WI38 (cell line): Measurements from ENCODE around the gene ATP13A2.

Experiments used
- H3K4me3 ChIP-seq: 2 replicates; pipeline ENCODE4 v1.5.1; 2011; ENCODE audit warnings: low read depth, mild to moderate bottlenecking, control low read depth, low read length
- TF ChIP-seq, protein P1 (sequence below): IDR thresholded peaks from 2 replicates; pipeline ENCODE4 v1.5.1; 2012; ENCODE audit warnings: low read depth, mild to moderate bottlenecking, control low read depth, low read length

ATP13A2 gene, protein sequence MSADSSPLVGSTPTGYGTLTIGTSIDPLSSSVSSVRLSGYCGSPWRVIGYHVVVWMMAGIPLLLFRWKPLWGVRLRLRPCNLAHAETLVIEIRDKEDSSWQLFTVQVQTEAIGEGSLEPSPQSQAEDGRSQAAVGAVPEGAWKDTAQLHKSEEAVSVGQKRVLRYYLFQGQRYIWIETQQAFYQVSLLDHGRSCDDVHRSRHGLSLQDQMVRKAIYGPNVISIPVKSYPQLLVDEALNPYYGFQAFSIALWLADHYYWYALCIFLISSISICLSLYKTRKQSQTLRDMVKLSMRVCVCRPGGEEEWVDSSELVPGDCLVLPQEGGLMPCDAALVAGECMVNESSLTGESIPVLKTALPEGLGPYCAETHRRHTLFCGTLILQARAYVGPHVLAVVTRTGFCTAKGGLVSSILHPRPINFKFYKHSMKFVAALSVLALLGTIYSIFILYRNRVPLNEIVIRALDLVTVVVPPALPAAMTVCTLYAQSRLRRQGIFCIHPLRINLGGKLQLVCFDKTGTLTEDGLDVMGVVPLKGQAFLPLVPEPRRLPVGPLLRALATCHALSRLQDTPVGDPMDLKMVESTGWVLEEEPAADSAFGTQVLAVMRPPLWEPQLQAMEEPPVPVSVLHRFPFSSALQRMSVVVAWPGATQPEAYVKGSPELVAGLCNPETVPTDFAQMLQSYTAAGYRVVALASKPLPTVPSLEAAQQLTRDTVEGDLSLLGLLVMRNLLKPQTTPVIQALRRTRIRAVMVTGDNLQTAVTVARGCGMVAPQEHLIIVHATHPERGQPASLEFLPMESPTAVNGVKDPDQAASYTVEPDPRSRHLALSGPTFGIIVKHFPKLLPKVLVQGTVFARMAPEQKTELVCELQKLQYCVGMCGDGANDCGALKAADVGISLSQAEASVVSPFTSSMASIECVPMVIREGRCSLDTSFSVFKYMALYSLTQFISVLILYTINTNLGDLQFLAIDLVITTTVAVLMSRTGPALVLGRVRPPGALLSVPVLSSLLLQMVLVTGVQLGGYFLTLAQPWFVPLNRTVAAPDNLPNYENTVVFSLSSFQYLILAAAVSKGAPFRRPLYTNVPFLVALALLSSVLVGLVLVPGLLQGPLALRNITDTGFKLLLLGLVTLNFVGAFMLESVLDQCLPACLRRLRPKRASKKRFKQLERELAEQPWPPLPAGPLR

GRCh38 chr1:17011439-17012307 is at the start of gene ATP13A2:
TSS of gene ATP13A2 (minus strand) at chr1:17011928. CDS start at chr1:17011738, 190 bp downstream.
- H3K4me3 ChIP-seq, result peak within 1 kb of the TSS; percentile 73

DNA sequence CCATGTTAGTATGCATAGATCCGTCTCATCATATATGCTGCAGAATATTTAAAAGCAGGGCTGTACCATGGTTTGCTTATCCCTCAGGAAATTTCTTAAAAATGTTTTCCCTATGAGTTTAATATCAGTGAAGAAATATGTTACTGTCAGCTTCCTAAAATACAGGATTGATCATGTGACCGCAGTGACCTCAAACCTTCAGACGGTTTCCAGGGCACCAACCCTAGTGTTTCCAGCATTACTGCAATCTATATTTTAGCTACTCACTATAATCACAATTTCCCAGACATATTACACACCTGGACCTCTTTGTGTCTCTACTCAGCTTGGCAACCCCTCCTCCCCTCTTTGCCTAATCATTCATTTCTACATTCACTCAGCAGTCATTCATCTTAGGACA is 49.8 kb upstream of the ATP13A2 start:
- TF ChIP-seq, protein P1, sequence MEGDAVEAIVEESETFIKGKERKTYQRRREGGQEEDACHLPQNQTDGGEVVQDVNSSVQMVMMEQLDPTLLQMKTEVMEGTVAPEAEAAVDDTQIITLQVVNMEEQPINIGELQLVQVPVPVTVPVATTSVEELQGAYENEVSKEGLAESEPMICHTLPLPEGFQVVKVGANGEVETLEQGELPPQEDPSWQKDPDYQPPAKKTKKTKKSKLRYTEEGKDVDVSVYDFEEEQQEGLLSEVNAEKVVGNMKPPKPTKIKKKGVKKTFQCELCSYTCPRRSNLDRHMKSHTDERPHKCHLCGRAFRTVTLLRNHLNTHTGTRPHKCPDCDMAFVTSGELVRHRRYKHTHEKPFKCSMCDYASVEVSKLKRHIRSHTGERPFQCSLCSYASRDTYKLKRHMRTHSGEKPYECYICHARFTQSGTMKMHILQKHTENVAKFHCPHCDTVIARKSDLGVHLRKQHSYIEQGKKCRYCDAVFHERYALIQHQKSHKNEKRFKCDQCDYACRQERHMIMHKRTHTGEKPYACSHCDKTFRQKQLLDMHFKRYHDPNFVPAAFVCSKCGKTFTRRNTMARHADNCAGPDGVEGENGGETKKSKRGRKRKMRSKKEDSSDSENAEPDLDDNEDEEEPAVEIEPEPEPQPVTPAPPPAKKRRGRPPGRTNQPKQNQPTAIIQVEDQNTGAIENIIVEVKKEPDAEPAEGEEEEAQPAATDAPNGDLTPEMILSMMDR, result no peak
- no peak overlapping the region for H3K4me3 ChIP-seq

More at GRCh38 chr1:17011439-17012307, at the start of gene ATP13A2:
- TF ChIP-seq, protein P1, result no peak

DNA sequence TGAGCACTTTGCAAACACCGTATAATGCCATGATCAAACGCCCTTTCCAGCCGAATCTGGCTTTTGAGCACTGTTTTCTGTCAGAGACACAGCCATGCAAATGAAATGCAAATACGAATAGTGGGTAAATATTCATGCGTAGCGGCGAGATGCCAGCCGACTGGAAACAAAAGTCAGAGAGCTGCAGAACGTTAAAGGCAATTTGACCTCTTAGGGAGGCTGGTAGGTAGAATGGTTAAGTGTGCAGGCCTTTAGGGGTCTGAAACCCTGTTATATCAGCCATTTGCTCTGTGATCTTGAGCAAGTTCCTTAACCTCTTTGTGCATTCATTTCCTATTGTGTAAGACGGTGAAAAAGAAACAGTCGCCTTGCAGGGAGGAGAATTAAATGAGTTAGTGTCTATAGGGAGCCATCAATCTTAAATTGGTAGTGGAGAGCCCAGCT is 48.6 kb upstream of the ATP13A2 start:
- no peak overlapping the region for H3K4me3 ChIP-seq
- TF ChIP-seq, protein P1, result no peak

DNA sequence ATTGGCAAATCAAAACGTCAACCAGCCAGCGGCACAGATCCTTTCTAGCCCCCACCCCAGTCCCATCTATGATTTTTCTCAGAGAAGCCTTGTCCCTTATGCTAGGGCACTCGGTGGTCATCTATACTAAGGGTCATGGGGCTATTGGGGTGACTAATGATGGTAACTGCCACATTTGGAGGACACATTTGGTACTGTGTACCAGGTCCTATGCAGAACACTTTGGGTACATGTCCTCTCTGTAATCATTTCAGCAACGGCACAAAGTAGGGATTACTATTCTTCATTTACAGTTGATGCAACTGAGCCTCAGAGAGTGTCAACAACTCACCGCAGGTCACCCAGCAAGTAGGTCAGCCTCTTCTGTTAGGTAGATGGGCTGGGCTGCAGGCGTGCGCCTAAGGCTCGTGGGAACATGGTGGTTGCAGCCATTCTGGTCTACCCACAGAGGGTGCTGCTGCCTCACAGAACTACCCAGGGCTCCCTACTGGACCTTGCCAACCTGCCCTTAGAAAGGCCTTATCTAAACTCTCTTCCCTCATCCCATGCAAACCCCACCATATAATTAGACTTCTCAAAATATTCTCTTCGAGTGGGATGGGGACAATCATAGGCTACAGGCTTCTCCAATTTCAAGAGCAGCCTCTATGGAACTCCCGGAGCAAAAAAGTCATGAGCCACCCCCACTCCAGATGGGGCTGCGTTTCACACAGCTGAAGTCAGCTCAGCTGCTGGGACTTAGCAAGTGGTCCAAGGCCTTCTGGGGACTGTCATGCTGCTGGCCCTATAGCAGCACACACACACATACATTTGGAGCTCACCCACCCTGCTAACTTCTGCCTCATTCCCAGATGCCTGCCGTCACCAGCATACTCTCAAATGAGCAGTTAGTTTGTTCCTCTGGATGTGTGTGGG is 47.9 kb upstream of the ATP13A2 start:
- no peak overlapping the region for H3K4me3 ChIP-seq
- TF ChIP-seq, protein P1, result peak; percentile 74

GRCh38 chr1:17056551-17056950 is 44.8 kb upstream of the ATP13A2 start:
- TF ChIP-seq, protein P1, result no peak
- no peak overlapping the region for H3K4me3 ChIP-seq
